GM12878 (cell line): ENCODE results near the gene TEKT2. TPM values are rescaled to one million over a fixed set of nuclear protein-coding genes. Genes with fewer than 3 reads are reported as not detected.

Experiments used
- ATAC-seq: fragments of 200-7000 bp; cut with Tn5 transposase; 3 replicates; pipeline ENCODE4 v1.9.1; 2020; ENCODE audit warnings: mild to moderate bottlenecking, moderate library complexity
- BruUV-seq: library from RNA; stranded (reverse); fragments of 400-500 nt; replicated peaks from 2 replicates; lab custom pipeline; 2021; lab: Mats Ljungman, UMichigan
- CTCF ChIA-PET: fragments of 300-600 bp; sonication (Branson Sonifier 250); formaldehyde crosslinking; extraction: SDS; loops from one replicate; lab custom pipeline; 2021; ENCODE audit warnings: inconsistent platforms; lab: Yijun Ruan, JAX
- POLR2A ChIA-PET: fragments of 350-600 bp; formaldehyde crosslinking; extraction: SDS; loops from one replicate; lab custom pipeline; 2021; ENCODE audit warnings: inconsistent platforms; lab: Charles Lee
- RAD21 ChIA-PET: fragments of 300-600 bp; sonication (Branson Sonifier 250); formaldehyde crosslinking; loops from one replicate; lab custom pipeline; 2023; ENCODE audit warnings: antibody characterized with exemption; ENCODE audit not compliant: unreplicated experiment; lab: Charles Lee
- SMC1A ChIA-PET: fragments of 300-600 bp; sonication (Branson Sonifier 250); formaldehyde crosslinking; loops from one replicate; lab custom pipeline; 2023; ENCODE audit not compliant: unreplicated experiment, uncharacterized antibody; lab: Charles Lee
- DNase-seq: peaks from one replicate; pipeline ENCODE4 v3.0.0-alpha.2; 2011; ENCODE audit warnings: low read depth, low spot score
- FAIRE-seq: peaks from 3 replicates; lab custom pipeline; 2011; peaks lifted over from hg19 to GRCh38; lab: Jason Lieb, UNC
- H2AFZ ChIP-seq: 2 replicates; pipeline ENCODE4 v1.6.0; 2011; ENCODE audit warnings: low read depth, low read length, control low read depth; ENCODE audit not compliant: control insufficient read depth
- H3K27ac ChIP-seq: 2 replicates; pipeline ENCODE4 v1.5.1; 2011; ENCODE audit warnings: control low read depth; ENCODE audit not compliant: control insufficient read depth, insufficient read depth
- H3K27me3 ChIP-seq, 2 experiments: replicated peaks in 1 of 2; 2 replicates each; pipeline versions ENCODE4 v1.6.0 to v1.6.1; 2011; ENCODE audit warnings: low read length in 1 of 2; ENCODE audit not compliant: control insufficient read depth in 2 of 2, insufficient read depth in 2 of 2
- H3K36me3 ChIP-seq, 2 experiments: 2 replicates each; pipeline ENCODE4 v1.5.1; 2011; ENCODE audit warnings: low read length in 1 of 2; ENCODE audit not compliant: control insufficient read depth in 2 of 2, insufficient read depth in 2 of 2
- H3K4me1 ChIP-seq: 2 replicates; pipeline ENCODE4 v1.6.1; 2011; ENCODE audit warnings: mild to moderate bottlenecking, low read length, moderate library complexity, mixed read lengths; ENCODE audit not compliant: control insufficient read depth, insufficient read depth
- H3K4me2 ChIP-seq: 2 replicates; pipeline ENCODE4 v1.6.0; 2011; ENCODE audit warnings: control low read depth; ENCODE audit not compliant: control insufficient read depth, insufficient read depth
- H3K4me3 ChIP-seq: fragments of 200-600 bp; sonication (generic); 2 replicates; pipeline ENCODE4 v1.5.1; 2016
- H3K79me2 ChIP-seq: 2 replicates; pipeline ENCODE4 v1.6.0; 2011; ENCODE audit warnings: low read length; ENCODE audit not compliant: control insufficient read depth, insufficient read depth
- H3K9ac ChIP-seq: 2 replicates; pipeline ENCODE4 v1.8.0; 2011; ENCODE audit warnings: low read length, control low read depth, mixed read lengths; ENCODE audit not compliant: control insufficient read depth, insufficient read depth
- H3K9me3 ChIP-seq: replicated peaks from 3 replicates; pipeline ENCODE4 v1.5.1; 2011; ENCODE audit warnings: mild to moderate bottlenecking, low read length; ENCODE audit not compliant: control insufficient read depth, insufficient read depth
- H4K20me1 ChIP-seq: 2 replicates; pipeline ENCODE4 v1.6.0; 2011; ENCODE audit not compliant: control insufficient read depth, insufficient read depth
- POLR2A ChIP-seq: IDR thresholded peaks from 2 replicates; pipeline ENCODE4 v1.6.1; 2011; ENCODE audit warnings: low read depth, mild to moderate bottlenecking, low read length
- YBX1 ChIP-seq: fragments of 450-650 bp; IDR thresholded peaks from 2 replicates; pipeline ENCODE4 v1.6.1; 2016; ENCODE audit warnings: antibody characterized with exemption
- ZNF687 ChIP-seq: fragments of 450-650 bp; IDR thresholded peaks from 2 replicates; pipeline ENCODE4 v1.6.1; 2017; ENCODE audit warnings: mild to moderate bottlenecking, moderate library complexity
- WGBS: methylation state at CpG from one replicate; pipeline ENCODE4 v1.1.6; 2016; ENCODE audit warnings: low lambda C conversion rate; ENCODE audit not compliant: insufficient replicate concordance, insufficient coverage; ENCODE audit errors: missing lambda C conversion rate; 5-methylcytosine and 5-hydroxymethylcytosine counted together
- in situ Hi-C: fragments of 300-500 bp; cut with MboI; formaldehyde crosslinking; loops from 9 replicates; pipeline ENCODE4 v1.14.3; 2018; ENCODE audit warnings: mixed read lengths
- intact Hi-C: fragments of 100-400 bp; cut with micrococcal nuclease; formaldehyde crosslinking; loops from one replicate; pipeline ENCODE4 v1.14.2; 2022; ENCODE audit not compliant: unreplicated experiment
- polyA plus RNA-seq, 11 experiments: library from polyadenylated mRNA; depleted of rRNA in 4 of 11; unstranded in 6 of 11; stranded (reverse) in 5 of 11; fragments of >200 nt; fragmentation: Nextera tagmentation in 4 of 11; fragmentation: Illumina TruSeq in 1 of 11; extraction: Ambion mirVana in 4 of 11; extraction: Trizol in 1 of 11; gene quantifications; 1 replicate in 1 of 11; 2 replicates in 10 of 11; pipeline versions ENCODE4 v1.2.1 to v1.2.3, GENCODE V29; 2011 to 2016; ENCODE audit warnings: inconsistent platforms in 2 of 11, missing spikeins in 2 of 11, low read depth in 1 of 11
- total RNA-seq, 4 experiments: library from RNA; depleted of rRNA in 3 of 4; stranded (reverse); fragments of >200 nt in 3 of 4; fragmentation: Illumina TruSeq in 1 of 4; extraction: Trizol in 1 of 4; gene quantifications; 2 replicates each; pipeline versions ENCODE4 v1.2.1 to v1.2.3, GENCODE V29; 2013 to 2021
- TF ChIP-seq, protein P1 (sequence below): fragments of 450-650 bp; IDR thresholded peaks from 2 replicates; pipeline ENCODE4 v1.6.1; 2016; ENCODE audit warnings: mild to moderate bottlenecking

TEKT2 gene
- total and polyA plus RNA-seq, 10 of the 15 experiments (the other 5 are each of a cell fraction or from before 2014, with no cell fraction given) = 0.07 to 0.13 TPM; not detected in 8

GRCh38 chr1:36093929-36094328 is 10.0 kb downstream of the TEKT2 start:
- ChIA-PET POLR2A (no interaction called here), SMC1A (interaction anchor here (0.6 to 1.3 kb wide), 3 partner anchors 55 to 523 kb away, joined by 3 read pairs; partner anchors contain the start of gene TRAPPC3), CTCF (interaction anchor here (1.0 to 2.6 kb wide), 4 partner anchors 40 to 94 kb away, joined by 5 to 14 read pairs (median 8); partner anchors contain the start of gene TRAPPC3), RAD21 (interaction anchor here (0.9 kb wide), 1 partner anchor 326 kb away, joined by 4 read pairs; no protein-coding TSS in a partner anchor)
- intact Hi-C loops (no loop called here), in situ Hi-C loops (loop anchor here (5.0 kb wide), 2 partner anchors 48 to 93 kb away; no protein-coding TSS in a partner anchor)
- H3K9me3 ChIP-seq = no peaks in the 10 kb centered on the region
- no peak overlapping the region for H3K4me2 ChIP-seq
- TF ChIP-seq, protein P1, sequence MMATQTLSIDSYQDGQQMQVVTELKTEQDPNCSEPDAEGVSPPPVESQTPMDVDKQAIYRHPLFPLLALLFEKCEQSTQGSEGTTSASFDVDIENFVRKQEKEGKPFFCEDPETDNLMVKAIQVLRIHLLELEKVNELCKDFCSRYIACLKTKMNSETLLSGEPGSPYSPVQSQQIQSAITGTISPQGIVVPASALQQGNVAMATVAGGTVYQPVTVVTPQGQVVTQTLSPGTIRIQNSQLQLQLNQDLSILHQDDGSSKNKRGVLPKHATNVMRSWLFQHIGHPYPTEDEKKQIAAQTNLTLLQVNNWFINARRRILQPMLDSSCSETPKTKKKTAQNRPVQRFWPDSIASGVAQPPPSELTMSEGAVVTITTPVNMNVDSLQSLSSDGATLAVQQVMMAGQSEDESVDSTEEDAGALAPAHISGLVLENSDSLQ = no peak
- TF ChIP-seq YBX1 = no peak
- TF ChIP-seq POLR2A = 0 out of 2 replicates have a peak, but pooled peaks have one; percentile 7
- no peak for TF ChIP-seq ZNF687
- no peak overlapping the region for H2AFZ ChIP-seq
- H3K27me3 ChIP-seq = no peaks in the 10 kb centered on the region
- FAIRE-seq = no peak
- BruUV-seq = no TSS peak
- H3K27ac ChIP-seq = no peak overlapping the region
- no peaks in the 10 kb centered on the region for H4K20me1 ChIP-seq
- H3K36me3 ChIP-seq = peaks cover 17 to 19% of the 10 kb centered on the region in 2 experiments
- H3K4me3 ChIP-seq = no peak overlapping the region
- WGBS = 85% methylated on average over 3 of the region's 3 CpGs
- DNase-seq = no peak
- ATAC-seq = no peak
- peaks cover 18% of the 10 kb centered on the region for H3K79me2 ChIP-seq
- no peaks in the 10 kb centered on the region for H3K4me1 ChIP-seq
- H3K9ac ChIP-seq = no peak overlapping the region
